SK-N-MC (cell line): ENCODE results near the gene AFAP1L2.

Experiments used
- EZH2 ChIP-seq: fragments of 200-600 bp; sonication (generic); IDR thresholded peaks from one replicate; pipeline ENCODE4 v1.6.1; 2017; ENCODE audit warnings: antibody characterized with exemption
- FOXP2 ChIP-seq: optimal IDR thresholded peaks from 2 replicates; pipeline ENCODE3; 2011; ENCODE audit warnings: mild to moderate bottlenecking, moderate library complexity; ENCODE audit not compliant: insufficient read depth; ENCODE audit errors: extremely low read length, control extremely low read depth
- POLR2AphosphoS5 ChIP-seq: IDR thresholded peaks from 2 replicates; pipeline ENCODE4 v1.6.1; 2012; ENCODE audit warnings: mild to moderate bottlenecking, low read depth, low read length, borderline replicate concordance

GRCh38 chr10:114258274-114258840 lies 145.9 kb downstream of the AFAP1L2 start:
- TF ChIP-seq POLR2AphosphoS5 (no peak), EZH2 (no peak), FOXP2 (no peak)
